GM11168 (cell line): ENCODE data around the gene SPACA1.

ENCODE experiments used
- in situ Hi-C: fragments of 300-500 bp; cut with MboI; formaldehyde crosslinking; loops from one replicate; pipeline ENCODE4 v1.12.0; 2022; ENCODE audit warnings: low sequenced_read_pairs; ENCODE audit not compliant: unreplicated experiment

Gene SPACA1

GRCh38 chr6:88089708-88090107 lies 42.1 kb downstream of the SPACA1 start:
- in situ Hi-C loops, result no loop called here

GRCh38 chr6:88105741-88106340 lies 58.2 kb downstream of the SPACA1 start:
- in situ Hi-C loops, result no loop called here

GRCh38 chr6:88107241-88107640 lies 59.6 kb downstream of the SPACA1 start:
- in situ Hi-C loops, result no loop called here

- in situ Hi-C loops, result no loop called here
These were observed 64.3 kb downstream of the SPACA1 start for GRCh38 chr6:88111991-88112390.

GRCh38 chr6:88114838-88115237 lies 67.2 kb downstream of the SPACA1 start:
- in situ Hi-C loops, result no loop called here

- in situ Hi-C loops, result no loop called here
These were observed 67.7 kb downstream of the SPACA1 start for GRCh38 chr6:88115307-88115706.

GRCh38 chr6:88116276-88116675 lies 68.6 kb downstream of the SPACA1 start:
- in situ Hi-C loops, result no loop called here
